AG08395 (cell line): ENCODE measurements around the gene TBX1.

Source experiments
- DNase-seq: peaks from one replicate; pipeline ENCODE4 v3.0.0; 2012; ENCODE audit warnings: mixed read lengths, low spot score

TBX1 gene

GRCh38 chr22:19814428-19814827 is 53.9 kb downstream of the TBX1 start:
- no peak for DNase-seq

- no peak for DNase-seq
Measured at GRCh38 chr22:19815093-19815822, 54.7 kb downstream of the TBX1 start.

- no peak for DNase-seq
Measured at GRCh38 chr22:19815823-19816290, 55.3 kb downstream of the TBX1 start.

- no peak for DNase-seq
Measured at GRCh38 chr22:19816372-19817119, 56.0 kb downstream of the TBX1 start.
